HepG2 (cell line): ENCODE results near the gene ZNF445. TPM values are rescaled to one million over a fixed set of nuclear protein-coding genes. Genes with fewer than 3 reads are reported as not detected.

ENCODE experiments used
- ETS1 ChIP-seq: sonication (generic); formaldehyde crosslinking; IDR thresholded peaks from 2 replicates; pipeline ENCODE4 v1.4.0; 2020; ENCODE audit warnings: missing genetic modification reagents
- FOXP4 ChIP-seq: sonication (generic); formaldehyde crosslinking; IDR thresholded peaks from 2 replicates; pipeline ENCODE4 v1.4.0; 2020; ENCODE audit warnings: missing genetic modification reagents
- HBP1 ChIP-seq: IDR thresholded peaks from 2 replicates; pipeline ENCODE4 v1.6.1; 2016; ENCODE audit warnings: low read depth, control low read depth
- HDAC1 ChIP-seq: sonication (generic); formaldehyde crosslinking; IDR thresholded peaks from 2 replicates; pipeline ENCODE4 v1.5.1; 2020; ENCODE audit warnings: mild to moderate bottlenecking, missing genetic modification reagents
- HMGXB4 ChIP-seq, 2 experiments: sonication (generic) in 1 of 2; formaldehyde crosslinking in 1 of 2; IDR thresholded peaks; 2 replicates each; pipeline versions ENCODE4 v1.4.0 to v1.6.1; 2018 to 2020; ENCODE audit warnings: missing genetic modification reagents in 2 of 2, borderline replicate concordance in 1 of 2, low read depth in 1 of 2, mild to moderate bottlenecking in 1 of 2, missing biosample characterization in 1 of 2
- KAT7 ChIP-seq: IDR thresholded peaks from 2 replicates; pipeline ENCODE4 v1.6.1; 2018; ENCODE audit warnings: borderline replicate concordance, missing compliant biosample characterization
- KMT2A ChIP-seq: sonication (generic); formaldehyde crosslinking; IDR thresholded peaks from 2 replicates; pipeline ENCODE4 v1.4.0; 2020; ENCODE audit warnings: missing genetic modification reagents
- LRRFIP1 ChIP-seq: sonication (generic); formaldehyde crosslinking; conservative IDR thresholded peaks from 2 replicates; pipeline ENCODE4 v1.4.0; 2020; ENCODE audit warnings: missing genetic modification reagents
- MYC ChIP-seq: sonication (generic); formaldehyde crosslinking; IDR thresholded peaks from 2 replicates; pipeline ENCODE4 v1.9.0; 2021; ENCODE audit warnings: missing genetic modification reagents, borderline replicate concordance
- POGZ ChIP-seq: sonication (generic); formaldehyde crosslinking; IDR thresholded peaks from 2 replicates; pipeline ENCODE4 v1.4.0; 2020; ENCODE audit warnings: mild to moderate bottlenecking, missing genetic modification reagents
- SRSF1 ChIP-seq: fragments of 200-400 bp; formaldehyde crosslinking; optimal IDR thresholded peaks from 2 replicates; pipeline ENCODE3; 2017; ENCODE audit warnings: mild to moderate bottlenecking, low read depth, low read length, moderate library complexity
- TFDP2 ChIP-seq: sonication (generic); formaldehyde crosslinking; IDR thresholded peaks from 2 replicates; pipeline ENCODE4 v1.4.0; 2020; ENCODE audit warnings: missing genetic modification reagents
- ZBTB7A ChIP-seq: sonication (generic); formaldehyde crosslinking; IDR thresholded peaks from 2 replicates; pipeline ENCODE4 v1.8.0; 2022; ENCODE audit warnings: mild to moderate bottlenecking, missing genetic modification reagents
- ZFP36L2 ChIP-seq: sonication (generic); formaldehyde crosslinking; IDR thresholded peaks from 2 replicates; pipeline ENCODE4 v1.4.0; 2020; ENCODE audit warnings: missing genetic modification reagents
- ZNF326 ChIP-seq: sonication (generic); formaldehyde crosslinking; IDR thresholded peaks from 2 replicates; pipeline ENCODE4 v1.4.0; 2020; ENCODE audit warnings: missing genetic modification reagents, borderline replicate concordance
- ZNF615 ChIP-seq: sonication (generic); formaldehyde crosslinking; IDR thresholded peaks from 2 replicates; pipeline ENCODE4 v1.5.0; 2020; ENCODE audit warnings: mild to moderate bottlenecking, missing genetic modification reagents, borderline replicate concordance
- polyA plus RNA-seq, 8 experiments: library from polyadenylated mRNA; depleted of rRNA in 3 of 8; stranded (reverse) in 7 of 8; unstranded in 1 of 8; fragments of >200 nt; fragmentation: Illumina TruSeq in 4 of 8; extraction: Trizol in 4 of 8; gene quantifications; 2 replicates each; pipeline versions ENCODE4 v1.2.1 to v1.2.3, GENCODE V29; 2011 to 2016; ENCODE audit warnings: low read depth in 4 of 8, missing spikeins in 1 of 8, mixed read lengths in 1 of 8; ENCODE audit not compliant: insufficient read depth in 1 of 8
- total RNA-seq, 5 experiments: library from RNA; depleted of rRNA; stranded (reverse); fragments of >200 nt; fragmentation: Illumina TruSeq; extraction: Trizol; gene quantifications; 2 replicates each; pipeline ENCODE4 v1.2.3, GENCODE V29; 2016; ENCODE audit warnings: low read depth in 1 of 5

ZNF445 gene
- total and polyA plus RNA-seq, 2 of the 13 experiments (the other 11 are each of a cell fraction or from before 2014, with no cell fraction given): 4.4 to 10.3 TPM

- peak in 1 of 2 experiments; percentile 52; a peak in 1 of 4 replicates for TF ChIP-seq HMGXB4 (CRISPR knock-in tag; IDR thresholded peaks at IDR 0.05; ENCODE audit: borderline replicate concordance in 1 of 2, low read depth in 1 of 2)
- 0 out of 2 replicates have a peak, but pooled peaks have one; percentile 39 for TF ChIP-seq KMT2A (CRISPR knock-in tag)
- no peak; the same call in 1 of the 2 replicates for TF ChIP-seq POGZ (CRISPR knock-in tag)
- TF ChIP-seq TFDP2 (CRISPR knock-in tag): peak; percentile 41; the same call in 1 of the 2 replicates
- no peak for TF ChIP-seq SRSF1
- no peak for TF ChIP-seq ZBTB7A (CRISPR knock-in tag)
- TF ChIP-seq ZNF615: no peak
- no peak for TF ChIP-seq ZFP36L2 (CRISPR knock-in tag)
- no peak for TF ChIP-seq MYC (CRISPR knock-in tag)
- TF ChIP-seq KAT7: no peak; the same call in 1 of the 2 replicates
- TF ChIP-seq LRRFIP1 (CRISPR knock-in tag): no peak
- no peak for TF ChIP-seq ZNF326 (CRISPR knock-in tag)
- peak; percentile 64 for TF ChIP-seq HDAC1 (CRISPR knock-in tag)
- TF ChIP-seq HBP1 (CRISPR knock-in tag): no peak
- TF ChIP-seq FOXP4: no peak
- TF ChIP-seq ETS1 (CRISPR knock-in tag): no peak
Observed at GRCh38 chr3:44477312-44478030, at the start of gene ZNF445 (continued).
